Measurements from ENCODE around the gene PNPLA6.

DNA sequence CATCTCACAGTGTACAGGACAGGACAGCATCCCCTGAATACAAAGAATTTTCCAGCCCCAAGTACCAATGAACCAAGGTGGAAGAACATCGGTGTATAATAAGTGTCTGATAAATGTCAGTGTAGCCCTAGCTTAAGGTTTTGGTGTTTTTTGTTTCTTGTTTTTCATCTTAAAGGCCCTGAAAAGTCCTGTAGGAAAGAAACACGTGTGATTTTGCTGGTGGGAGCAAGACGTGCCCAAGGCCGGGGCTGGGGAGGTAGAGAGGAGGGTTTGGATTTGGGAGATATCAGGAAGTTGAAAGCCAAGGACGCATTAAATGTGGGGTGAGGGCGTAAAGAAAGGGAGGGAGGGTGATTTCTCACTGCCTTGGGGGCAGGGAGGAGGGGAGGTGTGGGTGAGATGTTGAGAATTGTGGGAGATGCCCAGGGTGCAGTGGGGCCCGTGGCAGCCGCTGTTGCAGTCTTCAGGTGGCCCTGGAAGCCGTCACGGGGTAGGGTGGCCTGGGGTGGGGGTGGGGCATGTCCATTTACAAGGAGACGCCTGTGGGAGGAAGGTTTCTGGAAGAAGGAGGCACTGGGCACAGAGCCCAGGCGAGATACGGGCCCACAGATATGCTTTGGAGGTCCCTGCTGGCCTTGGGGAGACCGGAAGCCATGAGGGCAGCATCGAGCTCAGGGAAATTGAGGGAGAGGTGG lies 66.9 kb downstream of the PNPLA6 start:
- TF ChIP-seq, protein P1, sequence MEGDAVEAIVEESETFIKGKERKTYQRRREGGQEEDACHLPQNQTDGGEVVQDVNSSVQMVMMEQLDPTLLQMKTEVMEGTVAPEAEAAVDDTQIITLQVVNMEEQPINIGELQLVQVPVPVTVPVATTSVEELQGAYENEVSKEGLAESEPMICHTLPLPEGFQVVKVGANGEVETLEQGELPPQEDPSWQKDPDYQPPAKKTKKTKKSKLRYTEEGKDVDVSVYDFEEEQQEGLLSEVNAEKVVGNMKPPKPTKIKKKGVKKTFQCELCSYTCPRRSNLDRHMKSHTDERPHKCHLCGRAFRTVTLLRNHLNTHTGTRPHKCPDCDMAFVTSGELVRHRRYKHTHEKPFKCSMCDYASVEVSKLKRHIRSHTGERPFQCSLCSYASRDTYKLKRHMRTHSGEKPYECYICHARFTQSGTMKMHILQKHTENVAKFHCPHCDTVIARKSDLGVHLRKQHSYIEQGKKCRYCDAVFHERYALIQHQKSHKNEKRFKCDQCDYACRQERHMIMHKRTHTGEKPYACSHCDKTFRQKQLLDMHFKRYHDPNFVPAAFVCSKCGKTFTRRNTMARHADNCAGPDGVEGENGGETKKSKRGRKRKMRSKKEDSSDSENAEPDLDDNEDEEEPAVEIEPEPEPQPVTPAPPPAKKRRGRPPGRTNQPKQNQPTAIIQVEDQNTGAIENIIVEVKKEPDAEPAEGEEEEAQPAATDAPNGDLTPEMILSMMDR (IDR thresholded peaks at IDR 0.05): no peak
- no peak for TF ChIP-seq POLR2A (IDR thresholded peaks at IDR 0.05)
